NOMO-1 treated with DMSO at 0.1 percent for 48 hours (cell line): ENCODE results near the gene OR9A2.
A peak's percentile ranks its signal among the peaks of the same experiment; 100 is the strongest.
"Not testable (repeated sequence)": the region's sequence is repeated elsewhere in the genome, so short reads cannot be mapped to it uniquely, and the experiment has no call there.

Experiments used
- DNase-seq: peaks from one replicate; lab custom pipeline; 2025; ENCODE audit not compliant: unreplicated experiment; lab: John Stamatoyannopoulos, UW

The OR9A2 gene

DNA sequence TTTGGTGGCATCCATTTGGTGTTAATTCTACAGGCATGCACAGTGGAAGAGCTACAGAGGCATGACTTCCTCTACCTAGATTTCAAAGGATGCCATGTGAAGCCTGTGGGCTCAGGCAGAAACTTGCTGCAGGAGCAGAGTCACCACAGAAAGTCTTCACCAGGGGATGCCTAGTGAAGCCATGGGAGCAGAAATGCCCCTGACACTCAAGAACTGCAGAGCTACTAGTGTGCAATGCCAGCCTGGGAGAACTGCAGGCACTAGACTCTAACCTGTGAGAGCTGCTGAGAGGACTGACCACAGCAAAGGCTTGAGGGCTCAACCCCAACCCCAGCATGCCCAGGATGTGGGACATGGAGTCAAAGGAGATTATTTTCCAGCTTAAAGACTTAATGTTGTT is 3.9 kb downstream of the OR9A2 start:
- no peak for DNase-seq

DNA sequence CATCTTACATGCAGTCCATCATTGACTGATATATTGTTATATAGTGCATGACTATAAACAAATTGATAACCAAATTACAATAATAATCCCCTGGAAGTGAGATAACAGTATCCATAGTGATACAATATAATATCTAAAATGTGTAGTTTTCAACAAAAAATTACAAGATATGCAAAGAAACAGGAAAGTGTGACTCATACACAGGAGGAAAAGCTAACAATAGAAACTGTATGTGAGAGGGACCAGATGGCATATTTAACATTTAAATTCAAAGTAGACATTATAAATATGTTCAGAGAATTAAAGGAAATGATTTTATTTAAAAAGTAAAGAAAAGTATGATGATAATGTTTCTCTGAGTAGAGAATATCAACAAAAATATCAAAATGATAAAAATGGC is 8.0 kb downstream of the OR9A2 start:
- DNase-seq = no peak

DNA sequence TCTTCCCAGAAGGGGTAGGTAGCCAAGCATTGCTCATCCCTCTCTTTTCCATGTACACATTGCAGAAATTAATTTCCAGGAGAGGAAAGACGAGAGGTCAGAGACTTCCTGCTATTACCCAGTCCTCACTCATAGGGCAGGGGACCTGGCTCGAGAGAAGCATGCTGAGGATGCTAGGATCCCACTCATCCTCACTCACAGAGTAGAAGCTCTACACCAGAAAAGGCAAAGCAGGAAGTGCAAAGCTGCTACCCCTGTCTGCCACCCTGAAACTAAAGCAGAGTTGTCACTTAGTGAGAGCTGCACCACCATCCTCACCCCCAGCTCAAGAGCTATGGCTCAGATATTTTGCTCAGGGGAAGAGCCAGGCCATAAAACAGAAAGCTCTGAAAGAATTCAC is 9.9 kb downstream of the OR9A2 start:
- DNase-seq = no peak

DNA sequence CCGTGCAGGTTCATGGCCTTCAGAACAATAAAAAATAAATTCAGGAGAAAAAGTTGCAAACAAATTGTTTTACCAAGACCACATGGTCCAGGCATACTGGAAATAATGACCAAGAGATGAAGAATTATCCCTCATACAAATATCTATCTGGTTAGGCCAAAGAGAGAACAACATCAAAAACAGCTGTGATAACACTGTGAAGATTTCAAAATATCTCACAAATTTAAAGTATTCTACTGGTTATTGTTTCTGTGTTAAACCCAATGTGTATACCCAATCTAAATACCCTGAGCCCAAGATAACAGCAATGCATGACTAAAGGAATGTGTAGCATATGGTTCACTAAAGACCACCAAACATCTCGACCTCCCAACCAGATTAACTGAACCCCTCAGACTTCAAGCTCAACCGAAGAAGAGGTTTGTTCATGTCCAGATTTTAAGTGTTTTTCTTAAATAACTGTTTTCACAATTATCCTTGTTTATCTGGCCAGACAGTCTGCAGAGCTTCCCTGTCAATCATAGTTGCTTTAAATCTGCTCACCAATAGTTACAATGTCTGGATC is 10.9 kb downstream of the OR9A2 start:
- DNase-seq = no peak

DNA sequence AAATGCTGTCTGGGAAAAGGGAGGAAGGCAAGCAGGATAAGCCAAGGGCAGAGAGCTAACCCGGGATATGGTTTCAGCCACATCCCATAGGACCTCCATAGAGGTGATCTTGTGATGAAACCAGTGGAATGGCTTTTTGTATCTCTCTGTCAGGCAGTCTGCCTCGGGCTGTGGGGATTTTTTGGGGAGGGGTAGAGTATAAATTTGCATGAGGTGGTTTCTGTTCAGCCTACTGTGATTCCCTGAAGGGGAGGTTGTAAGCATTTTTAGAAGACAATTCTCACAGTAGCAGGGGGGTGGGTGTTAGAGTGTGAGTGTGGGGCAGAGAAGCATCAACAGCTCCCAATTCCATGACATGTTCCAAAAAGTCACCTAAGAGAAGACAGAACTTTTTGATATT is 11.8 kb downstream of the OR9A2 start:
- no peak for DNase-seq

DNA sequence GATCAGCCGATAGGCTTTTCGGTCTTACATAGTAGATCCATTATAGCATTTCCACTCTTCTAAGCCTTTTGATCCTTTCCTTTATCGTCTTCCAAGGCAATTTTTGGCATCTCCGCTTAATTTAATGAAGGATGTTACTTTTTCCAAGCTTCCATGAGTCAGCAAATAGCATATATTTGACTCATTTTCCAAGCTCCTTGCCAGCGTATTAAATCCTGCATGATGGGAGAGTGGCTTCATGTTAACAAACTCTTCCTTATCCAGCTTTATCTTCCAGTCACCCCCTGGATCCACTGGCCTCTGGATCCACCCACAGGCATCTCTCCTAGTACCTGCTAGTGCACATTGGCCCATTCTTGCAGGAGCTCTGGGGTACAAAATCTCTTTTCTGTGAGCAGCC is 13.0 kb downstream of the OR9A2 start:
- DNase-seq = no peak

DNA sequence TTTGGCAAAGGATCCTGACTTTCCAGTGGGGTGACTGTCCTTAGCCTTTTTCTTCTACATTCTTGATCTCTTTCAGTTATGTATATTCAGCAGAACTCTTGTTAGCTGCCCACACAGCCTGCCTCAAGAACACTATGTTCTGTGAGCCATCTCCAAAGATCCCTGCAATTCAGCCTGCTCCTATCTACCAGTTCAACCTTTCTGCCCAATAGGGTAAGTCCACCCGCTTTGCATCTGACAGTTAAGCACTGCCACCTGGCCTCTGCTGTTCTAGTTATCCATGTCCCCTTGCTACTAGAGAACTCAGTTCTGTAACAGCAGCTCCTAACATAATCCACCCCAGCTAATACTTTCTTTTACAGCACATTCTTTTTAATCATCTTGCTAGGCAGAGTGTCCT is 13.5 kb downstream of the OR9A2 start:
- DNase-seq = no peak

DNA sequence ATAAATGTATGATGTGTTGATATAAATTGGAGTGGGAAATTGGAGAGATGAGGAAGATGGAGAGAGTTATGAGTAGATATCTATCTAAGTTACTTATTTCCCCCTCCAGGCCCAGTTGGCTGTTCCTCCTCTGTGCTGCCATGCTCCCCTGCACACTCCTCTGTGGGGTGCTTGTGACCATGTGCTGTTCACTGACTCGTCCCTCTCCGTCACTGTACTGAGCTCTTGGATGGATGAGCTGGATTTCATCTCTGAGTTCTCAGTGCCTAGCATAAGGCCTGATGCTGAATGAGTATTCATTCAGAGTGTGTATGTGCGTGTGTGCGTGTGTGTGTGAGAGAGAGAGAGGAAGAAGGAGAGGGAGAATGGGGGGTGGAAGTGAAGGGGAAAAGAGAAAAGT is 14.5 kb downstream of the OR9A2 start:
- DNase-seq = no peak

DNA sequence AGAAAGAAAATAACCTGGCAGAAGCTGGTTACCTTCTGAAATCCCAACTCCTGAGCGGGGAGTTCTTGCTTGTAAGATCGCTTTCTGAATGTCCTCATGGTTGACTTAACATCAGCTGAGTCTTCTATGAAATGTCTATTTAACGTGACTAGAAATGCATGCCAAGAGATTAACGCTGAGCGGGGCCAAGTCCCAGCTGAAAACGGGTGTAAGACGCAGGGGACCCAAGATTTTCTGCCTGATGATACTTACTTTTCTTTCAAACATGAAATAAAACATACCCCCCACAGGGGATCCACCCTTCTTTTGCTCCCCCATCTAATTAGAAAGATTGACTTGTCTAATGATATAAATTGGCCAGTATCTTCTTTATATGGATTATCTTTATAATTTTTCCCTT is 14.9 kb downstream of the OR9A2 start:
- DNase-seq = no peak

DNA sequence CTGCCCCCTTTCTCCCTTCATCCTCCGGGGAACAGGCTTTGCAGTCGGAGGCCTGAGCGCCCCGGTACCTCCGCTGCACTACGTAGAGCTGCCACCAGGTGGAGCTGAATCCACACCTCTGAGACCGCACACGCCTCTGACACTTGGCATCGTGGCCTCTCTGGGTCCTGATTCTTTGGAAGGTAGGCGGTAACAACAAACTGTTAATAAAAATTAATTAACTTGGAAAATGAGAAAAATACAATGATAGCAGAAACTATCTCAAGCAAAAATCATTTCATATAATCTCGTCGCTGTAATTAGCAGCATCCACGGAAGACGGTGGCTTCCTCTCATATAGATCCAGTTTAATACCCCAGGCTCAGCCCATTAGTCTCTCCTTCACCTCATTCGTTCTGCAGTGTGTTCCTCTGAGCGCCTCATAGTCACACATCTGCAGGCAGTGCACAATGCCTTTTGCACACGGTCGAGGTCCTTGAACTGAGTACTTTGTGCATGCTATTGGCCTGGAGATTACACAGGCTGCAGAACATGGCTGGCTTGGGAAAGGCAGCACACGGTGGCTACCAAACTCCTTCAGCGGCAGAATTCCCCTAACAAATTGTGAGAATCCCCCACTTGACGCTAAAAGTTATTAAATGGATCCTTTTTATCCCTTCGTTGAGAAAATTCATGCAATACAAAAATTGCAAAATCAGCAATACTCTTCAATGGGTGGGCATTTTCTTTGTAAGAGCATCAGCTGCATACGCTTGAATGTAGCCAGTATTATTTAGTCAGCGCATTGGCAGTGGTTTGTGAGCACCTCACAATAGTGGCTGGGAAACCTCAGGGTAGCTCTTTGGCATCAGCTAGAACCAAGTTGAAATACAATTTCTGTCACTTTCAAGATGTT is 18.7 kb downstream of the OR9A2 start:
- peak; percentile 23 for DNase-seq

DNA sequence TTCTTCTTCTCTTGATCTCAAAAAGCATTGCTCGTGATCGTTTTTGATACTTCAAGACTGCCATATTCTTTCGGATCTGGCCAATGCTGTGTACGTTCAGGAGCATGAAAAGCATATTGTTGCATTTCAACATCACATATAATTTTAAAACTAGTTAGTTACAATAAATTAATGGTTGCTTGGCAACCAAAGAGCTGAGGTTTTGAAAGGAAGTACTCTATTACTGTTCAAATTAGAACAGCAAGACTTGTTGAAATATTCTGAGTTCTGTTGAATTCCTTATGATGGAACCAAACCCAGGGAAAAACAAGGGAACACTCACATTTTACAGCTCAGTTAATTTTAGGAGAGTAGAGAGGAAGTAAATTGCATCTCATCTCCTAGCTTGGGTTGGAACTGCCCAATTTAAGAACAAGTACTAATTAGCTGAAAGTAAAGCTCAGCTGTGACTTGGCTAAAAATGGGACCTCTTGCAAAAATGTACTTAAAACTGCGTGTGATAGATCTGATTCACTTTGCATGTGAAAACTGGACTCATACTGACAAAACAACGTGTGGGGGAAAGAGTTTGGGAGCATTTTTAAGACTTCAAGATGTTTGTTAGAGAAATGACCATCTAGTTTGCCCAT is 21.2 kb downstream of the OR9A2 start:
- DNase-seq = peak; percentile 28

DNA sequence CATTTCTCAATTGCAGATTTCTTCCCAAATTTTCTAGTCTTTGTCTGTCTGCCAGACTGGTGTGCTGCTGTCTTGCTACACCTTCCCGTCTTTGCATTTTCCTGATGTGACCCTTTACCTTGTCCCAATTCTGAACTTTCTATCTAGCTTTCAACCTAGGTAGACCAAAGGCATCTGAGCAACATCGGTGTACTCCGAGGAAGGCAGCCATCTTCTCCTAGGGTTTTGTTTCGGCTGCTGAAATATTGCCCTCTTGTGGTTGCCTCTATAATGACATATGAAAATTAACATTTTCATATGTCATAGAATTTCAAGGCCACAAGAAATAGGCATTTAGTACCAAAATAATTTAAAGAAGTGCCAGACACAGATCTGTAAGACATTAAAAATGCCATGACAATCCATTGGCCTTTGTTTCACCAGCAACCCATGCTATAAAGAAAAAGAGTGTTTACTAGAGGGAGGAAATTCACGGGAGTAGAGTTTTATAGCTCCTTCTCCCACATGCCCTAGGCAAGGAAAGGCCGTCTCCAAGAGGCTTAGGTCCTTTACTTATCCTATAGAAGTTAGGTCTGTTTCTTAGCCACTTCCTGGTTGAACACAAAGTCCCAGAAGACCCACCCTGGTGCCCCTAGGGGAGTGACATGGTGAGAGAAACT is 23.4 kb downstream of the OR9A2 start:
- peak; percentile 53 for DNase-seq

DNA sequence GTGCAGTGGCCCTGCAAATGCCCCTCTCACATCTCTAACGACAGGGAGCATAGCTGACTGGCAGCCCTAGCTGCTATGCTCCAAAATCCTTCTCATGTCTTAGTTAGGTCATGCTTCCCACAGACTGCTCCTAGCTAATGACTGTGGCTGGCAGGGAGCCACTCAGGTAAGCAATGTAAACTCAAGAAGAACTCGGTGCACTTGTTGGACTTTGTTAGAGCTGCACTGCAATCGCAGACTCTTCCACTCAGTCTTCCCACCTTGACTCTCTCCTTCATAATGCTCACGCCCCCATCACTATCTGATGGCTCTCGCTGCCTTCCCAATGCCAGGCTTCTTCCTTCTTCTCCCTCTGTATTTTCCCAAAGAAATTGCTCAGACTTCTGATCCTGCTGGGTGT is 24.0 kb downstream of the OR9A2 start:
- DNase-seq = no peak

DNA sequence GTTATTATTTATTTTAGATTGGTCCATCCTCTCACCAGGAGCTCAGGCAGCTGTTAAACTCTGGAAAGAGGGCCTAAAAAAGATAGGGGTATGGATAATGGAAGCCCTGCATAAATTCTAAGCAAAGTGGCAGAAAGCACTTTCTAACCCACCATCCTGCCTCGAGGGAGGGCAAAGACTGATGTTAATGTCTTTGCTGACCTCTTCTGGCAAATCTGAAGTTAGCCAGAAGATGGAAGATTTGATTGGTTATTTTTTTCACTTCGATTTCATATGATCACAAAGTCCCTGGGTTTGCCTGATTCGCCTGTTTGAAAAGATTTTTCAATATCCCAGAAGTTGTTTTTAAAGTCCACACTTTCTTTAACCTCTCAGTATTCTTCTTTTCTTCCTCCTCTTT is 24.8 kb downstream of the OR9A2 start:
- DNase-seq = peak; percentile 3

DNA sequence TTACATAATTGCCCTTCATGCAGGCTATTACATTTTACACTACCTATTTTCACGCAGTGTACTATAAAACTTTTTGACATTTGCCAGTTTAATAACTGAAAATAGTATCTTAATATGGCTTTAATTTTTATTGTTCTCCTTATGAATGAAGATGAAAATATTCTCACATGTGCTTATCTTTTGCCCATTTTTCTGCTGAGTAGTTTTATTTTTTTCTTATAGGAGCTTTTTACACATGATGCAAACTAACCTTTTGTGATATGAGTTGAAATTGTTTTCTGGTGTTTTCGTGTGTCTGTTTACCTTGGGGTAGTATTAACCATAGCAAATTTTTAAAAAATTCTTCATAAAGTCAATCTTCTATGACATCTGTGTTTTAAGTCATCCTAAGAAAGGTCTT is 26.3 kb downstream of the OR9A2 start:
- no peak for DNase-seq

DNA sequence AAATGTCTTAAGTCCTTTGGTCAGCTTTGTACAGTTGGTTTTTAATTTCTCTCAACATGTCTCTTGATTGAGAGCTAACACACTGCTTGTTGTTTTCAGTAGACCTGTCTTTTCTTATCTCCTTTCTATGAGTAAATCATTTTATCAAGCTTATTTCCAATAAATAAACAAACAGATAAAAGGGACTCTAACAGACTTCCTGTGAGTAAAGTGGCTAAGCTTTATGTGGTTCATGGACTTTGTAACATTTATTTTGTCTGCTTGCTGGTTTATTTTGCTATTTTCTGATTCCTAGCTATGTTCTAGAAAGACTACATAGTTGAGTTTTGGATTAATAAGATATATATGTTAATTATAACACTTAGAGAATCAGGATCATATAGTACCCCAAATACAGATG is 27.1 kb downstream of the OR9A2 start:
- no peak for DNase-seq

DNA sequence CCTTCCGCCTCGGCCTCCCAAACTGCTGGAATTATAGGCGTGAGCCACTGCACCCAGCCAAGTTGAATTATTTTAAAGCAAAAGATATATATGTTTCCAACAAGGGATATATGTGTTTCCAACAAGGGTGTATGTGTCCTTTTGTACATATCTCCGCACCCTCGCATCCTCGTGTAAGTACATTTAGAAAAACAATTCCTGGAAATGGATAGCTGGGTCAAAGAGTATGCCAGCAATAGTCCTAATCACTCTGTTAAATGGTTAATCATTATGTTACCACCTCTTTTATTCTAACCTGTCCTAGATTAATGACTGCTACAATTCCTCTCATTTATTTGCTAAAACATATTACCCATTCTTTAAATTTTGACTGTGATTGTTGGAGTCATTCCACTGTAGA is 28.0 kb downstream of the OR9A2 start:
- no peak for DNase-seq

DNA sequence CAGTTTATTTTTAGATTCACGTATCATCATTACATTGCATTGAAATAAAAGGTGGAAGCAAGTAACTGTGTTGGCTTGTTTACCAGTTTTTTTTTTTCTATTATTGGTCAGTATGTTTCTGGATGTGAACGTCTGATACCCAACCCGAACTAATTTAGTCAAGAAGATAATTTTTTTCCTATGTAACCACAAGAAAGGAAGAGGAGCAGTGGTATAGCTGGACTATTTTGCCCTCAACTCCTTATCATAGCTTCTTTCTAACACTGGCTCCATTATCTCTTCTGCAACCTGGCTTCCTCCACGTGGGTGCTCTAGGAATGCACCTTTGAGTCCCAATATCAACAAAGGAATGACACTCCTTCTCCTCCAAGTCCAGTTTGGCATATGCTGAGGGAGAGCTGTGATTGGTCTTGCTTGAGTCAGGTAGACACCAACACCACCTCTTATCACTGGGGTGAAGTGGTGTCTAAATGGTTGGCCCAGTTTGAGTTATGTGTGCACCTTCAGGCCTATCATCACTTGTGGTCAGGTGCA is 29.4 kb downstream of the OR9A2 start:
- no peak for DNase-seq

DNA sequence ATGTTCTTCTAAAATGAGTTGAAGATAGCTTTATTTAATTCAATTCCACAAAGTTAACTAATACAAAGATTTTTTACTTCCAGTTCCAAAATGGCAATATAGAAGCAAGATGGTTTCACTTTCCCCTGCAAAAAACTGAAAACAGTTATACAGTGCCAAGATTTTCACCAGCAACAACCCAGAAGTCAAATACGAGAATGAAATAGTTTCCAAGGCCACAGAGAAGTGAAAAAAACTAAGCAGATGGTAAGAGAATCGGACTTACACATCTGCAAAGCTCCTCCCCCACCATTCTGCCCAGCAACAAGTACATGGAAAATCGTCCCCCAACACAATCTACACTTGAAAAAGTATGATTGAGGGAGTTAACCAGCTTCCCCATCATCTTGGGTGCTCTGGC is 34.5 kb downstream of the OR9A2 start:
- DNase-seq = no peak

DNA sequence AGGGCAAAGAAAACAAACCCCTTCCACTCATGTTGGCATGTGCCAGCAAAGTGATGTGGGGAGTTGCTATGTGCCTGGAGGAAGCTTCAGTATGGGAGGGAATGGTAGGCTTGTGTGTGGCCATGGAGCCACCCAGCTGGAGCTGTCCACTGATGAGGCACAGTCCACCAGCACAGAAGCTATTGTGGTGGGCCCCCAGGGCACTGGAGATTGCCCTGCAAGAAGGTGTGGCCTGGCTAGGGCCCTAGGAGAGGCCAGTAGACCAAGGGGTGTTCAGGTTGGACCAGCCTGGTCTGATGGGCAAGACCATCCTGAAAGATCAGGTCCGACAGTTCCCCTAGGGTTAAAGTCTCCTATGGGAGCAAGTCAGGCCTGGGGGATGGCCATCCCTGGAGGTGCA is 42.6 kb downstream of the OR9A2 start:
- DNase-seq = no peak

DNA sequence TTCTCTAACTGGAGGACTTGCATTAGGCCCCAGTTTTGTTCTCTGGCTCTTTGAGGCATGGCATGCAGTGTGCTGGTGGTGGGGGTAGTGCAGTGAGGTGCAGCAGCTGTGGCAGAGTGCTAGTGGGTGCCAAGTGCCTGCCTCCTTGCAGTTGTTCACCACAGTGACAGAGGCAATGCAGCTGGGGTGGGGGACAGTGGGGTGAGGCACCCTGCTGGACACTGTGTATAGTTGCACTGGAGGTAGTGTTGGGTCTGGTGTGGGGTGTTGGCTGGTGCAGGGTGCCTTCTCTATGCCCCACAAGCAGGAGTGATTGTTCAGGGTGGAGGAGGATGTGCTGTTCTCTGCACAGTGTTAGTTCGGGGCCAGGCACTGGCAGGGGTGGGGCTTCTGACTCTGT is 43.1 kb downstream of the OR9A2 start:
- DNase-seq = no peak

DNA sequence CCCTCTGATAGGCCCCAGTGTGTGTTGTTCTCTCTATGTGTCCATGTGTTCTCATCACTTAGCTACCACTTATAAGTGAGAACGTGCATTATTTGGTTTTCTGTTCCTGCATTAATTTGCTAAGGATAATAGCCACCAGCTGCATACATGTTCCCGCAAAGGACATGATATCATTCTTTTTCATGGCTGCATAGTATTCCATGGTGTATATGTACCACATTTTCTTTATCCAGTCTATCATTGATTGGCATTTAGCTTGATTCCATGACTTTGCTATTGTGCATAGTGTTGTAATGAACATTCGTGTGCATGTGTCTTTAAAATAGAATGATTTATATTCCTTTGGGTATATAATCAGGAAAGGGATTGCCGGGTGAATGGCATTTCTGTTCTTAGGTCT is 48.5 kb downstream of the OR9A2 start:
- DNase-seq = not testable (repeated sequence)
